ENCODE data around the gene SOX5.
"Not testable (repeated sequence)": the region's sequence is repeated elsewhere in the genome, so short reads cannot be mapped to it uniquely, and the experiment has no call there.

Gene SOX5

DNA sequence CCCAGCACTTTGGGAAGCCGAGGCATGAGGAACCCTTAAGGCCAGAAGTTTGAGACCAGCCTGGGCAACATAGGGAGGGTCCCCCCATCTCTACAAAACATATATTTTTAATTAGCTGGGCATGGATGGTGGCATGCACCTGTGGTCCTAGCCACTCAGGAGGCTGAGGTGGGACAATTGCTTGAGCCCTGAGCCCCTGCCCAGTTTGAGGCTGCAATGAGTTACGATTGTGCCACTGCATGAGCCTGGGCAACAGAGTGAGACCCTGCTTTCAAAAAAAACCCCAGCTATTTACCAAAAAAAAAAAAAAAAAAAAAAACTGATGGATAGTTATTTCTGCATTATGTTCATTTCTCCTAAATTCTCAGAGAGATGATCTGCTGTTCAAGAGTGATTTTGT, 230.0 kb downstream of the SOX5 start:
- Histone ChIP-seq H2AFZ (ENCODE audit: insufficient read depth, low read length, poor library complexity) (no peak overlapping the region), H4K12ac (ENCODE audit: low read depth, low read length) (no peak overlapping the region), H3K4ac (ENCODE audit: low read depth, low read length) (no peak overlapping the region), H3K18ac (ENCODE audit: low read length) (no peak overlapping the region), H3K4me1 (ENCODE audit: control insufficient read depth in 1 of 2, insufficient read depth in 2 of 2, low read length in 2 of 2) (no peaks in the 10 kb centered on the region), H3K27ac (ENCODE audit: low read depth, low read length) (no peak overlapping the region), H3K9ac (ENCODE audit: low read length) (no peak overlapping the region), H4K8ac (ENCODE audit: low read depth, low read length) (no peak overlapping the region), H2BK12ac (ENCODE audit: low read length) (no peak overlapping the region), H3K23ac (ENCODE audit: low read length) (no peak overlapping the region), H3K27me3 (ENCODE audit: insufficient read depth, low read length) (no peaks in the 10 kb centered on the region), H3K79me1 (ENCODE audit: low read length) (no peaks in the 10 kb centered on the region), H2BK5ac (ENCODE audit: low read depth, low read length, poor library complexity) (no peak overlapping the region), H3K36me3 (ENCODE audit: control insufficient read depth in 1 of 2, insufficient read depth in 2 of 2, low read length in 2 of 2) (no peaks in the 10 kb centered on the region), H2AK5ac (ENCODE audit: low read length) (no peak overlapping the region), H3K9me3 (ENCODE audit: insufficient read depth, low read depth, low read length) (no peaks in the 10 kb centered on the region), H4K91ac (ENCODE audit: low read depth, low read length) (no peak overlapping the region), H3K14ac (ENCODE audit: low read length) (no peak overlapping the region), H3K4me3 (ENCODE audit: low read depth, low read length) (no peak overlapping the region), H2BK120ac (ENCODE audit: insufficient read depth, low read length, poor library complexity) (no peak overlapping the region), H3K79me2 (ENCODE audit: control insufficient read depth, insufficient read depth, low read length, poor library complexity) (no peaks in the 10 kb centered on the region), H3K4me2 (ENCODE audit: low read length) (no peak overlapping the region)
- no CpG with 5 or more reads among the region's 2 CpGs for whole genome bisulfite sequencing (ENCODE audit: extremely low coverage, insufficient coverage, insufficient read length)
- DNase-seq, result no peak

DNA sequence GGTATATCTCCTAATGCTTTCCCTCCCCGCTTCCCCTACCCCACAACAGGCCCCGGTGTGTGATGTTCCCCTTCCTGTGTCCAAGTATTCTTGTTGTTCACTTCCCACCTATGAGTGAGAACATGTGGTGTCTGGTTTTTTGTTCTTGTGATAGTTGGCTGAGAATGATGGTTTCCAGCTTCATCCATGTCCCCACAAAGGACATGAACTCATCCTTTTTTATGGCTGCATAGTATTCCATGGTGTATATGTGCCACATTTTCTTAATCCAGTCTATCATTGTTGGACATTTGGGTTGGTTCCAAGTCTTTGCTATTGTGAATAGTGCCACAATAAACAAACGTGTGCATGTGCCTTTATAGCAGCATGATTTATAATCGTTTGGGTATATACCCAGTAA, 239.1 kb downstream of the SOX5 start:
- not testable (repeated sequence) for H3K23ac ChIP-seq (ENCODE audit: low read length); H2BK12ac ChIP-seq (ENCODE audit: low read length); H3K36me3 ChIP-seq (ENCODE audit: control insufficient read depth in 1 of 2, insufficient read depth in 2 of 2, low read length in 2 of 2); H3K4me3 ChIP-seq (ENCODE audit: low read depth, low read length); H3K9ac ChIP-seq (ENCODE audit: low read length); H3K4me1 ChIP-seq (ENCODE audit: control insufficient read depth in 1 of 2, insufficient read depth in 2 of 2, low read length in 2 of 2); H2BK120ac ChIP-seq (ENCODE audit: insufficient read depth, low read length, poor library complexity); H4K91ac ChIP-seq (ENCODE audit: low read depth, low read length); H4K12ac ChIP-seq (ENCODE audit: low read depth, low read length); H4K8ac ChIP-seq (ENCODE audit: low read depth, low read length); H3K27me3 ChIP-seq (ENCODE audit: insufficient read depth, low read length); H3K4me2 ChIP-seq (ENCODE audit: low read length); H2BK5ac ChIP-seq (ENCODE audit: low read depth, low read length, poor library complexity); H3K9me3 ChIP-seq (ENCODE audit: insufficient read depth, low read depth, low read length); H2AK5ac ChIP-seq (ENCODE audit: low read length); H2AFZ ChIP-seq (ENCODE audit: insufficient read depth, low read length, poor library complexity); H3K79me2 ChIP-seq (ENCODE audit: control insufficient read depth, insufficient read depth, low read length, poor library complexity); H3K27ac ChIP-seq (ENCODE audit: low read depth, low read length); H3K79me1 ChIP-seq (ENCODE audit: low read length); H3K14ac ChIP-seq (ENCODE audit: low read length); DNase-seq; H3K18ac ChIP-seq (ENCODE audit: low read length); H3K4ac ChIP-seq (ENCODE audit: low read depth, low read length)
- no CpG with 5 or more reads among the region's 4 CpGs for WGBS (ENCODE audit: extremely low coverage, insufficient coverage, insufficient read length)

DNA sequence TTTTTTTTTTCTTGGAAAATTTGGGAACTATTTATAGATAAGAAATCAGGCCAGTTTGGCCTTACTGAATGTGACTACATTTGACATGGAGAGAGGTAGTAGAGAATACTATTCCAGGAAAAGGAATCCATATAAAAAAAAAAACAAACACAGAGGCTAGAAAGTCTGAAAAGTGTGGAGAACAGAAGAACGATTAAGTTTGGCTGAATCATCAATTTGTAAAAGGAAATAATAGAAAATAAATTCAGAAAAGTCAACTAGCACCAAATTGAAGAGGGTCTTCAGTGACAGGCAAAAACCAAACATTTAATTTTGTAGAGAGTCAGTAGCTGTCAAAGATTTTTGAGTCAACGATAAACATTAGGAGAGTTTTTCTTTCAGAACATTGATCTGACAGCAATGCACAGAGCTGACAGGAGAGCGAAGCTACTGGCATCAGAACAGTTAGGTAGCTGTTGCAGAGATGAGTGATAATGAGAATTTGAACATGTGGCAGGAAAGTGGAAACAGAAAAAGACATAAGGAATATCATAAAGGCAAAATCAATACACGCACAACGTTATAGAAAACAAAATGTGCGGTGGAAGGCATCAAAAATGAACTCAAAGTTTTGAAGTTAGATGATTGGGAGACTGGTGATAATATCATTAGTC, 241.2 kb downstream of the SOX5 start:
- WGBS (ENCODE audit: extremely low coverage, insufficient coverage, insufficient read length), result no CpG with 5 or more reads among the region's 6 CpGs

DNA sequence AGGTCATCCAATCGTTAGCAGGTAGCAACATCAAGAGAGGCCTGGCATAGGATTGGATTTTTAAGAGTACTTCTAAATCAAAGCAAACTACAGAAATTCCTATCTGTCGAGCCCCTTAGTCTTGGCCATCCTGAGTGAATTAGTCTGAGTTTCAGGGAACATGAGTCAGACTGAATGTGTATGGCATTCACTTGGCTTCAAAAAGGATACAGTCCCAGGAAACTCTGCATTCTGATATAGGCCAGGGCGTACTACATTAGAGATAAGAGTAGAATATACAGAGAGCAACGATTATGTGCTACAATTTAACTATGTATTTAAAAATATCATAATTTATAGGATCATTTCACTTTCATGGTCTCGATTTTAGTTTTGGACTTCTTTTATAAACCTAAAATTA, 242.2 kb downstream of the SOX5 start:
- H3K4me1 ChIP-seq (ENCODE audit: control insufficient read depth in 1 of 2, insufficient read depth in 2 of 2, low read length in 2 of 2), result no peaks in the 10 kb centered on the region
- WGBS (ENCODE audit: extremely low coverage, insufficient coverage, insufficient read length), result no CpG with 5 or more reads among the region's 5 CpGs
- H2AK5ac ChIP-seq (ENCODE audit: low read length), result no peak overlapping the region
- no peak overlapping the region for H3K9ac ChIP-seq (ENCODE audit: low read length)
- no peak overlapping the region for H3K4me2 ChIP-seq (ENCODE audit: low read length)
- no peaks in the 10 kb centered on the region for H3K79me1 ChIP-seq (ENCODE audit: low read length)
- H4K91ac ChIP-seq (ENCODE audit: low read depth, low read length), result no peak overlapping the region
- H2BK120ac ChIP-seq (ENCODE audit: insufficient read depth, low read length, poor library complexity), result no peak overlapping the region
- no peak overlapping the region for H3K4ac ChIP-seq (ENCODE audit: low read depth, low read length)
- no peak overlapping the region for H4K8ac ChIP-seq (ENCODE audit: low read depth, low read length)
- no peak overlapping the region for H3K27ac ChIP-seq (ENCODE audit: low read depth, low read length)
- H3K79me2 ChIP-seq (ENCODE audit: control insufficient read depth, insufficient read depth, low read length, poor library complexity), result no peaks in the 10 kb centered on the region
- no peaks in the 10 kb centered on the region for H3K36me3 ChIP-seq (ENCODE audit: control insufficient read depth in 1 of 2, insufficient read depth in 2 of 2, low read length in 2 of 2)
- no peaks in the 10 kb centered on the region for H3K9me3 ChIP-seq (ENCODE audit: insufficient read depth, low read depth, low read length)
- no peak for DNase-seq
- no peak overlapping the region for H2BK12ac ChIP-seq (ENCODE audit: low read length)
- no peak overlapping the region for H3K14ac ChIP-seq (ENCODE audit: low read length)
- no peak overlapping the region for H2BK5ac ChIP-seq (ENCODE audit: low read depth, low read length, poor library complexity)
- no peak overlapping the region for H3K18ac ChIP-seq (ENCODE audit: low read length)
- no peak overlapping the region for H2AFZ ChIP-seq (ENCODE audit: insufficient read depth, low read length, poor library complexity)
- H3K23ac ChIP-seq (ENCODE audit: low read length), result no peak overlapping the region
- H4K12ac ChIP-seq (ENCODE audit: low read depth, low read length), result no peak overlapping the region
- H3K27me3 ChIP-seq (ENCODE audit: insufficient read depth, low read length), result no peaks in the 10 kb centered on the region
- no peak overlapping the region for H3K4me3 ChIP-seq (ENCODE audit: low read depth, low read length)

More for the DNA sequence above, 241.2 kb downstream of the SOX5 start:
- H3K14ac ChIP-seq (ENCODE audit: low read length), result no peak overlapping the region
- H4K8ac ChIP-seq (ENCODE audit: low read depth, low read length), result no peak overlapping the region
- H3K4me3 ChIP-seq (ENCODE audit: low read depth, low read length), result no peak overlapping the region
- H3K27me3 ChIP-seq (ENCODE audit: insufficient read depth, low read length), result no peaks in the 10 kb centered on the region
- H3K27ac ChIP-seq (ENCODE audit: low read depth, low read length), result no peak overlapping the region
- no peak overlapping the region for H2BK12ac ChIP-seq (ENCODE audit: low read length)
- no peak overlapping the region for H3K18ac ChIP-seq (ENCODE audit: low read length)
- H3K36me3 ChIP-seq (ENCODE audit: control insufficient read depth in 1 of 2, insufficient read depth in 2 of 2, low read length in 2 of 2), result no peaks in the 10 kb centered on the region
- H2AFZ ChIP-seq (ENCODE audit: insufficient read depth, low read length, poor library complexity), result no peak overlapping the region
- H3K4me2 ChIP-seq (ENCODE audit: low read length), result no peak overlapping the region
- no peak overlapping the region for H2AK5ac ChIP-seq (ENCODE audit: low read length)
- no peak for DNase-seq
- H4K12ac ChIP-seq (ENCODE audit: low read depth, low read length), result no peak overlapping the region
- H3K79me2 ChIP-seq (ENCODE audit: control insufficient read depth, insufficient read depth, low read length, poor library complexity), result no peaks in the 10 kb centered on the region
- no peak overlapping the region for H2BK5ac ChIP-seq (ENCODE audit: low read depth, low read length, poor library complexity)
- no peak overlapping the region for H3K9ac ChIP-seq (ENCODE audit: low read length)
- H3K4ac ChIP-seq (ENCODE audit: low read depth, low read length), result no peak overlapping the region
- H3K9me3 ChIP-seq (ENCODE audit: insufficient read depth, low read depth, low read length), result no peaks in the 10 kb centered on the region
- H4K91ac ChIP-seq (ENCODE audit: low read depth, low read length), result no peak overlapping the region
- no peaks in the 10 kb centered on the region for H3K79me1 ChIP-seq (ENCODE audit: low read length)
- no peaks in the 10 kb centered on the region for H3K4me1 ChIP-seq (ENCODE audit: control insufficient read depth in 1 of 2, insufficient read depth in 2 of 2, low read length in 2 of 2)
- no peak overlapping the region for H2BK120ac ChIP-seq (ENCODE audit: insufficient read depth, low read length, poor library complexity)
- no peak overlapping the region for H3K23ac ChIP-seq (ENCODE audit: low read length)
